Neural cell (in vitro differentiated cells): Measurements from ENCODE around the gene PTPRN2. TPM values are rescaled to one million over a fixed set of nuclear protein-coding genes. Genes with fewer than 3 reads are reported as not detected.

Experiments
- H2AFZ ChIP-seq: fragments of 200-600, 300-800 bp; sonication (generic), shearing (Covaris generic); 2 replicates; pipeline ENCODE4 v1.6.0; 2014; ENCODE audit warnings: low read depth, mild to moderate bottlenecking, antibody characterized with exemption, low read length, moderate library complexity
- H3F3A ChIP-seq: fragments of 200-600 bp; shearing (Covaris generic); 2 replicates; pipeline ENCODE4 v1.6.1; 2016; ENCODE audit warnings: mild to moderate bottlenecking, moderate library complexity, mixed read lengths, antibody characterized with exemption, low read length; ENCODE audit not compliant: insufficient read depth, poor library complexity, severe bottlenecking
- H3K27ac ChIP-seq: fragments of 200-600, 300-800 bp; sonication (generic), shearing (Covaris generic); 2 replicates; pipeline ENCODE4 v1.5.1; 2014; ENCODE audit warnings: mild to moderate bottlenecking, low read length, moderate library complexity
- H3K27me3 ChIP-seq: fragments of 300-800, 200-600 bp; sonication (generic), shearing (Covaris generic); 2 replicates; pipeline ENCODE4 v1.6.0; 2014; ENCODE audit warnings: mild to moderate bottlenecking, low read depth, low read length, moderate library complexity; ENCODE audit not compliant: insufficient read depth
- H3K36me3 ChIP-seq: fragments of 300-800, 200-600 bp; sonication (generic), shearing (Covaris generic); 2 replicates; pipeline ENCODE4 v1.5.1; 2014; ENCODE audit warnings: mild to moderate bottlenecking, antibody characterized with exemption, low read length, moderate library complexity; ENCODE audit not compliant: insufficient read depth
- H3K4me2 ChIP-seq: fragments of 300-800, 200-600 bp; sonication (generic), shearing (Covaris generic); 2 replicates; pipeline ENCODE4 v1.6.0; 2014; ENCODE audit warnings: mild to moderate bottlenecking, low read length
- H3K4me3 ChIP-seq: fragments of 300-800, 200-600 bp; sonication (generic), shearing (Covaris generic); 2 replicates; pipeline ENCODE4 v1.5.1; 2014; ENCODE audit warnings: mild to moderate bottlenecking, low read length, moderate library complexity
- H3K79me2 ChIP-seq: fragments of 200-600 bp; shearing (Covaris generic); replicated peaks from 2 replicates; pipeline ENCODE4 v1.6.0; 2014; ENCODE audit warnings: mild to moderate bottlenecking, low read length, moderate library complexity; ENCODE audit not compliant: insufficient read depth
- H3K9ac ChIP-seq: fragments of 300-800, 200-600 bp; sonication (generic), shearing (Covaris generic); 2 replicates; pipeline ENCODE4 v1.6.1; 2016; ENCODE audit warnings: mild to moderate bottlenecking, low read length, mixed read lengths
- H3K9me2 ChIP-seq: fragments of 200-600 bp; shearing (Covaris generic); 2 replicates; pipeline ENCODE4 v1.6.1; 2016; ENCODE audit warnings: mild to moderate bottlenecking, low read length, mixed read lengths; ENCODE audit not compliant: insufficient read depth
- H3K9me3 ChIP-seq: fragments of 200-600, 300-800 bp; sonication (generic), shearing (Covaris generic); 2 replicates; pipeline ENCODE4 v1.6.1; 2016; ENCODE audit warnings: mild to moderate bottlenecking, mixed run types, low read length, moderate library complexity, mixed read lengths
- H4K20me1 ChIP-seq: fragments of 200-600 bp; shearing (Covaris generic); 2 replicates; pipeline ENCODE4 v1.6.1; 2016; ENCODE audit warnings: mild to moderate bottlenecking, mixed run types; ENCODE audit not compliant: insufficient read depth
- EP300 ChIP-seq: fragments of 450-650 bp; conservative IDR thresholded peaks from 2 replicates; pipeline ENCODE4 v1.6.1; 2014; ENCODE audit warnings: antibody characterized with exemption, mild to moderate bottlenecking, moderate library complexity; ENCODE audit not compliant: poor library complexity, severe bottlenecking
- EZH2 ChIP-seq: fragments of 200-600, 300-800 bp; shearing (Covaris generic), sonication (generic); IDR thresholded peaks from 2 replicates; pipeline ENCODE4 v1.6.1; 2014; ENCODE audit warnings: antibody characterized with exemption, low read length, borderline replicate concordance, mild to moderate bottlenecking; ENCODE audit not compliant: insufficient read depth, poor library complexity, severe bottlenecking
- MXI1 ChIP-seq: fragments of 450-650 bp; conservative IDR thresholded peaks from 2 replicates; pipeline ENCODE4 v1.6.1; 2014; ENCODE audit warnings: antibody characterized with exemption, mild to moderate bottlenecking; ENCODE audit not compliant: poor library complexity, severe bottlenecking
- POLR2AphosphoS5 ChIP-seq: IDR thresholded peaks from 2 replicates; pipeline ENCODE4 v1.6.1; 2012
- RAD21 ChIP-seq: fragments of 450-650 bp; conservative IDR thresholded peaks from 2 replicates; pipeline ENCODE4 v1.6.1; 2014; ENCODE audit warnings: antibody characterized with exemption, mild to moderate bottlenecking, moderate library complexity
- SMC3 ChIP-seq: fragments of 450-650 bp; conservative IDR thresholded peaks from 2 replicates; pipeline ENCODE4 v1.6.1; 2014; ENCODE audit warnings: antibody characterized with exemption, mild to moderate bottlenecking, moderate library complexity; ENCODE audit not compliant: poor library complexity
- TAF1 ChIP-seq: IDR thresholded peaks from 2 replicates; pipeline ENCODE4 v1.6.1; 2012; ENCODE audit warnings: low read depth
- polyA plus RNA-seq: library from polyadenylated mRNA; depleted of rRNA; stranded (reverse); fragments of >200 nt; gene quantifications from 2 replicates; pipeline ENCODE4 v1.2.3, GENCODE V29; 2014
- TF ChIP-seq, protein P1 (sequence below): fragments of 450-650 bp; IDR thresholded peaks from 2 replicates; pipeline ENCODE4 v1.5.1; 2014; ENCODE audit warnings: antibody characterized with exemption, mild to moderate bottlenecking, moderate library complexity; ENCODE audit not compliant: poor library complexity, severe bottlenecking
- TF ChIP-seq, protein P2 (sequence below): IDR thresholded peaks from 2 replicates; pipeline ENCODE4 v1.6.1; 2012; ENCODE audit warnings: borderline replicate concordance

Gene PTPRN2
- polyA plus RNA-seq, 1 donor from 2014 or later, result 31.0 TPM

GRCh38 chr7:158618745-158619140, 31.1 kb upstream of the PTPRN2 start:
- Histone ChIP-seq H3K9me2 (no peaks in the 10 kb centered on the region), H2AFZ (no peak overlapping the region), H4K20me1 (no peaks in the 10 kb centered on the region), H3K9ac (no peak overlapping the region), H3F3A (no peaks in the 10 kb centered on the region), H3K4me3 (no peak overlapping the region), H3K27me3 (no peaks in the 10 kb centered on the region), H3K27ac (no peak overlapping the region), H3K4me2 (no peak overlapping the region), H3K36me3 (no peaks in the 10 kb centered on the region), H3K79me2 (no peaks in the 10 kb centered on the region), H3K9me3 (no peaks in the 10 kb centered on the region)
- no peak for TF ChIP-seq MXI1
- no peak for TF ChIP-seq EP300
- no peak for TF ChIP-seq SMC3
- no peak for TF ChIP-seq EZH2
- no peak for TF ChIP-seq TAF1
- TF ChIP-seq POLR2AphosphoS5, result no peak
- TF ChIP-seq, protein P1, sequence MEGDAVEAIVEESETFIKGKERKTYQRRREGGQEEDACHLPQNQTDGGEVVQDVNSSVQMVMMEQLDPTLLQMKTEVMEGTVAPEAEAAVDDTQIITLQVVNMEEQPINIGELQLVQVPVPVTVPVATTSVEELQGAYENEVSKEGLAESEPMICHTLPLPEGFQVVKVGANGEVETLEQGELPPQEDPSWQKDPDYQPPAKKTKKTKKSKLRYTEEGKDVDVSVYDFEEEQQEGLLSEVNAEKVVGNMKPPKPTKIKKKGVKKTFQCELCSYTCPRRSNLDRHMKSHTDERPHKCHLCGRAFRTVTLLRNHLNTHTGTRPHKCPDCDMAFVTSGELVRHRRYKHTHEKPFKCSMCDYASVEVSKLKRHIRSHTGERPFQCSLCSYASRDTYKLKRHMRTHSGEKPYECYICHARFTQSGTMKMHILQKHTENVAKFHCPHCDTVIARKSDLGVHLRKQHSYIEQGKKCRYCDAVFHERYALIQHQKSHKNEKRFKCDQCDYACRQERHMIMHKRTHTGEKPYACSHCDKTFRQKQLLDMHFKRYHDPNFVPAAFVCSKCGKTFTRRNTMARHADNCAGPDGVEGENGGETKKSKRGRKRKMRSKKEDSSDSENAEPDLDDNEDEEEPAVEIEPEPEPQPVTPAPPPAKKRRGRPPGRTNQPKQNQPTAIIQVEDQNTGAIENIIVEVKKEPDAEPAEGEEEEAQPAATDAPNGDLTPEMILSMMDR, result no peak
- TF ChIP-seq RAD21, result no peak
- TF ChIP-seq, protein P2, sequence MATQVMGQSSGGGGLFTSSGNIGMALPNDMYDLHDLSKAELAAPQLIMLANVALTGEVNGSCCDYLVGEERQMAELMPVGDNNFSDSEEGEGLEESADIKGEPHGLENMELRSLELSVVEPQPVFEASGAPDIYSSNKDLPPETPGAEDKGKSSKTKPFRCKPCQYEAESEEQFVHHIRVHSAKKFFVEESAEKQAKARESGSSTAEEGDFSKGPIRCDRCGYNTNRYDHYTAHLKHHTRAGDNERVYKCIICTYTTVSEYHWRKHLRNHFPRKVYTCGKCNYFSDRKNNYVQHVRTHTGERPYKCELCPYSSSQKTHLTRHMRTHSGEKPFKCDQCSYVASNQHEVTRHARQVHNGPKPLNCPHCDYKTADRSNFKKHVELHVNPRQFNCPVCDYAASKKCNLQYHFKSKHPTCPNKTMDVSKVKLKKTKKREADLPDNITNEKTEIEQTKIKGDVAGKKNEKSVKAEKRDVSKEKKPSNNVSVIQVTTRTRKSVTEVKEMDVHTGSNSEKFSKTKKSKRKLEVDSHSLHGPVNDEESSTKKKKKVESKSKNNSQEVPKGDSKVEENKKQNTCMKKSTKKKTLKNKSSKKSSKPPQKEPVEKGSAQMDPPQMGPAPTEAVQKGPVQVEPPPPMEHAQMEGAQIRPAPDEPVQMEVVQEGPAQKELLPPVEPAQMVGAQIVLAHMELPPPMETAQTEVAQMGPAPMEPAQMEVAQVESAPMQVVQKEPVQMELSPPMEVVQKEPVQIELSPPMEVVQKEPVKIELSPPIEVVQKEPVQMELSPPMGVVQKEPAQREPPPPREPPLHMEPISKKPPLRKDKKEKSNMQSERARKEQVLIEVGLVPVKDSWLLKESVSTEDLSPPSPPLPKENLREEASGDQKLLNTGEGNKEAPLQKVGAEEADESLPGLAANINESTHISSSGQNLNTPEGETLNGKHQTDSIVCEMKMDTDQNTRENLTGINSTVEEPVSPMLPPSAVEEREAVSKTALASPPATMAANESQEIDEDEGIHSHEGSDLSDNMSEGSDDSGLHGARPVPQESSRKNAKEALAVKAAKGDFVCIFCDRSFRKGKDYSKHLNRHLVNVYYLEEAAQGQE, result no peak

DNA sequence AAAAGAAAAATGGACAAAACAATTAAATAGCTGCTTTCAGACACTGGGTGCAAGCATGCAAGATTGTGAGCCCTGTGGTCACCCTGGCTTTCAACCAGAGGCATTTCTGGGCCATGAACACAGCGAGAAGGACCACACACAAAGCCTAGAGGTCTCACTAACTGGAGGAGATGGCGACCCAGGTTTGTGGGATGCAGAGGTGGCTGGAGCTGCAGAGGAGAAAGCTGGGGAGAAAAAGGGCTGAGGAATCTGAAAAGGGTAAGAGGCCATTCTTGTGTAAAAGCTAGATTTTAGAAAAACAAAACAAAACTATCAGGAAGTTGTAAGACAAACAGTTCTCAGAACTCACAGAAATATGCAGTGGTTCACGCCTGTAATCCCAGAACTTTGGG, 30.1 kb upstream of the PTPRN2 start:
- Histone ChIP-seq H4K20me1 (no peaks in the 10 kb centered on the region), H3K9me2 (no peaks in the 10 kb centered on the region), H3K9ac (no peak overlapping the region), H3K4me3 (no peak overlapping the region), H3K27ac (no peak overlapping the region), H3K36me3 (no peaks in the 10 kb centered on the region), H3K27me3 (no peaks in the 10 kb centered on the region), H3K4me2 (no peak overlapping the region), H3K79me2 (no peaks in the 10 kb centered on the region), H3K9me3 (no peaks in the 10 kb centered on the region), H2AFZ (no peak overlapping the region), H3F3A (no peaks in the 10 kb centered on the region)
- TF ChIP-seq, protein P2, result no peak
- TF ChIP-seq POLR2AphosphoS5 (no peak), SMC3 (no peak), EZH2 (no peak), EP300 (no peak), TAF1 (no peak), RAD21 (no peak), MXI1 (no peak)
- TF ChIP-seq, protein P1, result no peak
